ENCODE measurements around the gene OR2AE1. TPM values are rescaled to one million over a fixed set of nuclear protein-coding genes. Genes with fewer than 3 reads are reported as not detected.
A peak's percentile ranks its signal among the peaks of the same experiment; 100 is the strongest.
"Not testable (repeated sequence)": the region's sequence is repeated elsewhere in the genome, so short reads cannot be mapped to it uniquely, and the experiment has no call there.

Gene OR2AE1
- not detected for total RNA-seq

- no peak within 1 kb of the TSS for H3K4me3 Mint-ChIP-seq
- H3K27me3 Mint-ChIP-seq: no peaks in the 10 kb centered on the region
- H3K36me3 Mint-ChIP-seq: no peaks in the 10 kb centered on the region
- no peaks in the 10 kb centered on the region for H3K4me1 Mint-ChIP-seq
- no peak within 1 kb of the TSS for H3K27ac Mint-ChIP-seq
- no peaks in the 10 kb centered on the region for H3K9me3 Mint-ChIP-seq
- DNase-seq: no peak
These were observed at the start of gene OR2AE1 for GRCh38 chr7:99876933-99877332. Gene OR2AE1, minus strand, starts transcription at chr7:99877033. Its CDS starts 0 bp downstream, at chr7:99877033.

- Mint-ChIP-seq H3K27ac (no peak overlapping the region), H3K36me3 (peaks cover 7% of the 10 kb centered on the region), H3K9me3 (no peaks in the 10 kb centered on the region), H3K27me3 (peaks cover 11% of the 10 kb centered on the region), H3K4me1 (peaks cover 24% of the 10 kb centered on the region), H3K4me3 (no peak overlapping the region)
- DNase-seq: no peak
These were observed 49.5 kb upstream of the OR2AE1 start for GRCh38 chr7:99926321-99926720.

GRCh38 chr7:99923200-99923599, 46.4 kb upstream of the OR2AE1 start:
- H3K27me3 Mint-ChIP-seq: peaks cover 4% of the 10 kb centered on the region
- peaks cover 7% of the 10 kb centered on the region for H3K4me1 Mint-ChIP-seq
- no peak for DNase-seq
- H3K9me3 Mint-ChIP-seq: no peaks in the 10 kb centered on the region
- no peak overlapping the region for H3K27ac Mint-ChIP-seq
- H3K4me3 Mint-ChIP-seq: no peak overlapping the region
- peaks cover 21% of the 10 kb centered on the region for H3K36me3 Mint-ChIP-seq

- no peaks in the 10 kb centered on the region for H3K9me3 Mint-ChIP-seq
These were observed 43.3 kb upstream of the OR2AE1 start for GRCh38 chr7:99920149-99920548.

GRCh38 chr7:99919814-99920112, 42.9 kb upstream of the OR2AE1 start:
- Mint-ChIP-seq H3K9me3 (no peaks in the 10 kb centered on the region), H3K36me3 (peaks cover 37% of the 10 kb centered on the region), H3K4me1 (peaks cover 33% of the 10 kb centered on the region), H3K27me3 (no peaks in the 10 kb centered on the region), H3K4me3 (peak overlapping the region; percentile 95), H3K27ac (peak overlapping the region; percentile 97)
- DNase-seq: no peak

More at GRCh38 chr7:99920149-99920548, 43.3 kb upstream of the OR2AE1 start:
- Mint-ChIP-seq H3K4me3 (peak overlapping the region; percentile 95), H3K4me1 (peaks cover 31% of the 10 kb centered on the region), H3K27ac (peak overlapping the region; percentile 97), H3K36me3 (peaks cover 35% of the 10 kb centered on the region), H3K27me3 (no peaks in the 10 kb centered on the region)
- no peak for DNase-seq

- peak within 1 kb of the TSS; percentile 97 for H3K27ac Mint-ChIP-seq
- H3K4me1 Mint-ChIP-seq: peaks cover 34% of the 10 kb centered on the region
- H3K4me3 Mint-ChIP-seq: peak within 1 kb of the TSS; percentile 95
- no peaks in the 10 kb centered on the region for H3K27me3 Mint-ChIP-seq
- peak; percentile 95 for DNase-seq
- peaks cover 37% of the 10 kb centered on the region for H3K36me3 Mint-ChIP-seq
- no peaks in the 10 kb centered on the region for H3K9me3 Mint-ChIP-seq
These were observed 42.4 kb upstream of the OR2AE1 start, which contains the start of gene TRIM4 for GRCh38 chr7:99918959-99919813. Gene TRIM4, minus strand, starts transcription at chr7:99919530. Its CDS starts 129 bp downstream, at chr7:99919401.

GRCh38 chr7:99910976-99911375, 34.1 kb upstream of the OR2AE1 start:
- Mint-ChIP-seq H3K27me3 (no peaks in the 10 kb centered on the region), H3K4me3 (no peak overlapping the region), H3K36me3 (peaks cover 20% of the 10 kb centered on the region), H3K27ac (no peak overlapping the region), H3K9me3 (no peaks in the 10 kb centered on the region), H3K4me1 (peaks cover 36% of the 10 kb centered on the region)
- DNase-seq: no peak

- H3K4me1 Mint-ChIP-seq: peaks cover 5% of the 10 kb centered on the region
- peaks cover 36% of the 10 kb centered on the region for H3K36me3 Mint-ChIP-seq
- DNase-seq: no peak
- H3K4me3 Mint-ChIP-seq: no peak overlapping the region
- no peak overlapping the region for H3K27ac Mint-ChIP-seq
- no peaks in the 10 kb centered on the region for H3K27me3 Mint-ChIP-seq
- H3K9me3 Mint-ChIP-seq: no peaks in the 10 kb centered on the region
These were observed 24.7 kb upstream of the OR2AE1 start for GRCh38 chr7:99901581-99901980.

GRCh38 chr7:99899830-99900519, 23.1 kb upstream of the OR2AE1 start:
- Mint-ChIP-seq H3K27ac (no peak overlapping the region), H3K36me3 (peaks cover 34% of the 10 kb centered on the region), H3K9me3 (no peaks in the 10 kb centered on the region), H3K4me3 (no peak overlapping the region), H3K4me1 (peaks cover 5% of the 10 kb centered on the region), H3K27me3 (no peaks in the 10 kb centered on the region)
- DNase-seq: no peak

GRCh38 chr7:99898836-99899235, 22.0 kb upstream of the OR2AE1 start:
- peaks cover 34% of the 10 kb centered on the region for H3K36me3 Mint-ChIP-seq

GRCh38 chr7:99898023-99898357, 21.2 kb upstream of the OR2AE1 start:
- Mint-ChIP-seq H3K27me3 (no peaks in the 10 kb centered on the region), H3K4me1 (peaks cover 5% of the 10 kb centered on the region), H3K4me3 (no peak overlapping the region), H3K27ac (peak overlapping the region; percentile 32), H3K36me3 (peaks cover 27% of the 10 kb centered on the region), H3K9me3 (no peaks in the 10 kb centered on the region)
- DNase-seq: no peak

More at GRCh38 chr7:99898836-99899235, 22.0 kb upstream of the OR2AE1 start:
- no peak overlapping the region for H3K27ac Mint-ChIP-seq
- no peak for DNase-seq
- peaks cover 5% of the 10 kb centered on the region for H3K4me1 Mint-ChIP-seq
- no peak overlapping the region for H3K4me3 Mint-ChIP-seq
- no peaks in the 10 kb centered on the region for H3K27me3 Mint-ChIP-seq
- no peaks in the 10 kb centered on the region for H3K9me3 Mint-ChIP-seq

GRCh38 chr7:99897322-99898022, 20.6 kb upstream of the OR2AE1 start:
- Mint-ChIP-seq H3K36me3 (peaks cover 24% of the 10 kb centered on the region), H3K27ac (peak overlapping the region; percentile 32), H3K4me1 (peaks cover 5% of the 10 kb centered on the region), H3K27me3 (no peaks in the 10 kb centered on the region), H3K4me3 (no peak overlapping the region), H3K9me3 (no peaks in the 10 kb centered on the region)
- no peak for DNase-seq

GRCh38 chr7:99894738-99895137, 17.9 kb upstream of the OR2AE1 start:
- Mint-ChIP-seq H3K27me3 (no peaks in the 10 kb centered on the region), H3K4me3 (no peak overlapping the region), H3K4me1 (peaks cover 7% of the 10 kb centered on the region), H3K27ac (no peak overlapping the region), H3K36me3 (peaks cover 20% of the 10 kb centered on the region), H3K9me3 (peaks cover 6% of the 10 kb centered on the region)
- DNase-seq: no peak

- peaks cover 32% of the 10 kb centered on the region for H3K36me3 Mint-ChIP-seq
- H3K27ac Mint-ChIP-seq: no peak overlapping the region
- no peak for DNase-seq
- H3K27me3 Mint-ChIP-seq: no peaks in the 10 kb centered on the region
- peaks cover 6% of the 10 kb centered on the region for H3K9me3 Mint-ChIP-seq
- H3K4me1 Mint-ChIP-seq: peaks cover 7% of the 10 kb centered on the region
- no peak overlapping the region for H3K4me3 Mint-ChIP-seq
These were observed 16.4 kb upstream of the OR2AE1 start for GRCh38 chr7:99893280-99893679.

- not testable (repeated sequence) for DNase-seq, H3K4me1 Mint-ChIP-seq, H3K27me3 Mint-ChIP-seq, H3K9me3 Mint-ChIP-seq, H3K27ac Mint-ChIP-seq, H3K4me3 Mint-ChIP-seq
- peaks cover 33% of the 10 kb centered on the region for H3K36me3 Mint-ChIP-seq
These were observed 13.5 kb upstream of the OR2AE1 start for GRCh38 chr7:99890348-99890747.
